HG03097 (cell line): ENCODE data around the gene SUN1.

Source experiments
- ATAC-seq: cut with Tn5 transposase; IDR thresholded peaks from one replicate; pipeline ENCODE4 v1.9.1; 2021; ENCODE audit not compliant: unreplicated experiment, low FRiP score

SUN1 gene

DNA sequence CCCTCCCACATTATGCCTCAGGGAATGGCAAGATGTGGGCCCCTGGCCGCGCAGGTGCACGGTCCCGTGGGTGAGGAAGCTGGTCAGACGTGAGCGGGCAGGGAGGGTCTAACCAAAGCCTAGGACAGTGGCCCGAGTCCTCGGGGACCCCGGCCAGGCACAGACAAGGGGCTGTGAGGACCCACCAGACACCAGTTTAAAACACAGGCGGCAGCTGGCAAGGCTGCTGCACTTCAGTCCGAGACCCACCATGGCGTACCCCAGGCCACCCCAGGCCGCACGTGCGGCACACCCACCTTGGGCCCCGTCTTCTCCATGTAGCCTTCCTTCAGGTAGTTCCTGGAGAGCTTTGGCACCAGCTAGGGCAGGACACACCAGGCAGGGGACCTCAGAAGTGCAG, 67.5 kb downstream of the SUN1 start:
- ATAC-seq = no peak

DNA sequence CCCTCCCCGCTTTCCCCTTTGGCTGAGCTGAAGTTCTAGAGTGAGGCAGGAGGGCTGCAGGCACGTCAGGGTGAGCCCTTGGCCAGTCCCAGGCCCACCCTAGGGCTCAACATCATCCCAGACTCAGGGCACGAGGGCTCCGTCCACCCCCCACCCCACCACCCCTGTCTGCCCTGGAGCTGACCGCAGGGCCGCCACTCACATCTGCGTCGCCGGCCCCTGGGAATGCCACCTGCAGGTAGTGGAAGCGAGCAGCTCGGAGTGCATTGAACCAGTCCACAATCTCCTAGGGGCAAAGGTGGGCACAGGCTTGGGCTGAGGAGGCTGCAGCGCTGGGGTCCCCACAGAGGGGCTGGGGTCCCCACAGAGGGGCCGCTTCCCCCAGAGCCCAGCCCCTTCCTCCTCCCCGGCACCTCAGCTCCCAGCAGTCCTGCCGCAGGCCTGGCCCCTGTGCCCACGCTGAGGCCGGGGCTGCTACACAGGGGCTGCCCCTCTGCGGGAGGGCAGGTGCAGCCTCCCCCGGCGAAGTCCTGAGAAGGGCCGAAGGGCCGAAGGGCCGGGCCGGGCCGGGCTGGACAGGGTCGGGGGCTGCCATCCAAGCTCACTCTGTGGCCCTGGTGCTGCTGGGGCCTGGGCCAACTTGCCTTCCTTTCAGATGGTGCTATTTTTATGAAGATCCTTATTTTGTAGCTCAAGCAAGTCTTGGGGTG, 68.2 kb downstream of the SUN1 start:
- ATAC-seq = no peak

GRCh38 chr7:901041-901387, 68.7 kb downstream of the SUN1 start:
- ATAC-seq = no peak

- no peak for ATAC-seq
Observed at GRCh38 chr7:901388-902154, 69.3 kb downstream of the SUN1 start.

GRCh38 chr7:902996-903395, 70.7 kb downstream of the SUN1 start:
- ATAC-seq = no peak

GRCh38 chr7:903921-904755, 71.9 kb downstream of the SUN1 start:
- no peak for ATAC-seq

DNA sequence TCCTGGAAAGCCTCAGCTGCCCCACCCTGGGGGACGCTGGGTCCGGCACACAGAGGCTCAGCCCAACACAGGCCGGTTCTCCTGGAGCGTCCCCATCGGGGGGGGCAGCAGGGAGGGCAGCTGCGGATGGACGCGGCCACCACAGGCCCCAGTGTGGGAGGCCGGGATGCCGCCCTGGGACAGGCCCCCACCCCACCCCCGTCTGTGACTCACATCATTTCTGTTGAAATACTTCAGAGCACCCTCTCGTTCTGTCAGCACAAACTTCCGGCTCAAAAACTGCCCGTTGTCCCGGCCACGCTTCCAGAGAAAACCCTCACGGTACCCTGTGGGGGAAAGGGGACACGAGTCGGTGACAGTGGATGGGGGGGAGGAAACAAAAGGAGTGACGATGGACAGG, 72.6 kb downstream of the SUN1 start:
- no peak for ATAC-seq

DNA sequence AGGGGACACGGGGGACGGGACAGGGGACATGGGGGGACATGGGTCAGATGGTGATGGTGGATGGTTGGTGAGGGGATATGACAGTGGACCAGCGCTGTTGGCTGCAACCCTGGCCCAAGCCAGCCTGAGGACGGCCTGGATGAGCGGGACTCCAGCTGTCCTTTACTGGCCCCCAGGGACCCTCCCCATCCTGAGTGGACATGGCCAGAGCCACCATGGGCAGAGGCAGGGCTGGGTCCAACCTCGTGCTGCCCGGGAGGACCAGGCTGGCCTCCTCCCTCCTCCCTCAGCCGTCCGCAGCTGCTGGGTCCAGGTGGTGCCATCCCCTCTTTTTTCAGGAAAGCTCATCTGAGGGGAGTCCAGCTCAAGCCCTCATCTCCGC, 74.5 kb downstream of the SUN1 start:
- ATAC-seq = no peak

DNA sequence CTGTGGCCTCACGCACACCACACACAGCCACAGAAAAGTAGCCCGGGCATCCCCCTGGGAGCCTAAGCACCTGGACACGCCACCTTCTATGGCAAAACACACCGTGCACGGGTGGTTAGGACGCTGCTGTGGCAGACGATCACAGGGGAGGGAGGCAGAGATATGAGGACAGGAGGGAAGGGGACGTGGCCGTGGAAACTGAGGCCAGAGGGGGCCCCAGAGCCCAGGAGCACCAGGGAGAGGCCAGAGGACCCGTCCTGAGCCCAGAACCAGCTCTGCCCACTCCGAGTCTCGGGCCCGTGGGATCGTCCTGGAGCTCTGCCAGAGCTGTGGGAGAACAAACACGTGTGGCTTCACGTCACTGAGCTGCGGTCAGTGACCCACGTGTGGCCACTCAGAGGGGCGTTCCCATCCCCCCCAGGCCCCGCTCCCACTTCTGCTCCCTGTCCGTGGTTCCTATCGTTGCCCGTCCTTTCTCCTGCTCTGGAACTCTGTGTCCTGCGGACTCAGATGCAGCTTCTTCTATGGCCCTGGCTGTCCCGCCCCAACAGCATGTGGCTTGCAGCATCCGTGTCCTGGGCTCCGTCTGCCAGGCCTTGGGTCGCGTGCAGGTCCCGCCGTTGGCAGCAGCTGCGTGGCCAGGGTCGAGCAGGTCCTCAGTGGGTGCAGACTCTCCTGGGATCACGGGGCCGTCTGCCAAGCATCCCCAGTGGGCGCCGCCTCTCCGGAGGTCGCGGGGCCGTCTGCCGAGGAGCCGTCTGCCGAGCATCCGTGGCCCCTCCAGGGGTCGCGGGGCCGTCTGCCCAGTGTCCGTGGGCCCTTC, 75.1 kb downstream of the SUN1 start:
- no peak for ATAC-seq

DNA sequence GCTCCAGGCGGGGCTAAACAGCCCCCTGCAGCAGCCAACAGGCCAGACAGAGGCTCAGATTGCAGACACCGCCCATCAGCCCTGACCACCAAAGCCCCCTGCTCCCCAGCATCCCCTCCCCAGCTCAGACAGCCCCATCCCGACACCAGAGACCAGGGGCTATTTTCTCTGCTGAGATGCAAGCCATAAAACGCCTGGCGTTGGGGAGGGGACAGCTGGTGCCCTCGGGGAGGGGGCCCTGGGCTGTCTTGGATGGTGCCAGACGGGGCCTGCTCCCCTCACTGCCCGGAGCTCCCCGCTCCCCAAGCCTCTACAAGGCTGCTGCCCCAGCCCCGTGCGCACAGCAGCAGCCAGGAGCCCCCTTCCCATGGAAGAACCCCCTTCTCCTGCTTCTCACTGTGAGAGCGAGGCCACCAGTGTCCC, 75.9 kb downstream of the SUN1 start:
- no peak for ATAC-seq

DNA sequence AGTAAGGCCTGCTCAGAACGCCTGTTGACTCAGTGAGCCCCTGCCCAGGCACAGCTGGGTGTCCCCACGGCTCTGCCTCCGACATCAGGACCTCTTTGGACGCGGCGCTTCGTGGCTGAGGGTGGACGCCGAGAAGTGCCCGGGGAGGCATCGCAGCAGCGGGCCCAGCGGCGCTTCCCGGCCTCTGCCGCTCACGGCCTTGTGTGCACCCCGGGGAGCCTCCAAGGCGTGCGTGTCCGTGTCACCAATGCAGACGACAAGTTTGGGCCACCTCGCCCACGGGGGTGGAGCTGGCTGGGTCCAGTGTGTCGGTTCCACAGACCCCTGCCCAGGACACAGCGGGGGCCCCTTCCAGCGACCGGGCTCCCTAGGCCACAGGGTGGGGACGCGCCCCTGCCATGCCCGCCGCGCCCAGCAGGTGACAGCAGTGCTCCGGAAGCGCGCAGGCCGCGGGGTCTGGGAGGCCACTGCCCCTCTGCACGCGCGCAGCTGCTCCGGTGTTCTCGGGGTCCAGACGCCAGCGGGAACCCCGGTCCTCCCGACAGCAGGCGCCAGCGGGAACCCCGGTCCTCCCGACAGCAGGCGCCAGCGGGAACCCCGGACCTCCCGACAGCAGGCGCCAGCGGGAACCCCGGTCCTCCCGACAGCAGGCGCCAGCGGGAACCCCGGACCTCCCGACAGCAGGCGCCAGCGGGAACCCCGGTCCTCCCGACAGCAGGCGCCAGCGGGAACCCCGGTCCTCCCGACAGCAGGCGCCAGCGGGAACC, 76.5 kb downstream of the SUN1 start:
- ATAC-seq = peak; percentile 62

GRCh38 chr7:909358-910329, 77.4 kb downstream of the SUN1 start:
- no peak for ATAC-seq

DNA sequence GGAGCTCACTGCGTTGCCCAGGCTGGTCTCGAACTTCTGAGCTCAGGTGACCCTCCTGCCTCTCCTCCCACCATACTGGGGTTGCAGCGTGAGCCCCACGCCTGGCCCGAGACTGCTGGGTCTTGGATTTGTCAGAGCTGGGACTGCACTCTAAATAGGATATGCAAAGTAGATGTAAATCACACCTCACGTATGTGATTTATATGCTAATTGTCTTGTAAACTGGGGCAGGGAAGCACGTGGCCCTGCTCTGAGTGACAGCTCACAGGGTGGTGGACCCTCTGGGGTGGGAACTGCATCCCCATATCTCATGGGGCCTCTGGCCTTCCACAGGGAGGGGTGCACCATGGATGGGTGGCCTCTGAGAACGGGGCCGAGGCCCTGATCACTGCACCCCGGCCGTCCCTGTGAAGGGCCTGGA, 78.2 kb downstream of the SUN1 start:
- no peak for ATAC-seq

DNA sequence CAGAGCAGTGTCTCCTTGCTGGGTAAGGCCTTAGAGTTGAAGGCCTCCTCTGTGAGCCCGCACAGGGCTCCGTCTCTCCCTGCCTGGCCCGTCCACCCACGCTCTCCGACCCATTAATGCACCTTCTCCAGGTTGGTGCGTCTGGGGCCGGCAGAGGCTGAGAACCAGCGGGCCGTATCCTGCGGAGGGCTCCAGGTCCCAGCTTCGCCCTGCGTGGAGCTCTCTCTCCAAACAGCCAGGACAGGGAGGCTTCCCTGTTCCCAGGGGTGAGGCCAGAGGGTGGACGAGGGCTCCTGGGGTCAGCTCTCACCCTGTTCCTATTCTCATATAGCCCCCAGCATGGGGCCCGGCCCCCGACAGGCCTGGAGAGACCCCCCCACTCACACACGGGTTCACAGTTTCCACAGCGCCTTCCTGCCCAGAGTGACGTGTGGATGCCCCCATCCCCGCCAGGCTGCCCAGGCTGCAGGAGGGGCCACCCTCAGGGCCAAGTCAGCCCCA, 78.7 kb downstream of the SUN1 start:
- ATAC-seq = no peak

- ATAC-seq = no peak
Observed at GRCh38 chr7:911791-912480, 79.7 kb downstream of the SUN1 start.

DNA sequence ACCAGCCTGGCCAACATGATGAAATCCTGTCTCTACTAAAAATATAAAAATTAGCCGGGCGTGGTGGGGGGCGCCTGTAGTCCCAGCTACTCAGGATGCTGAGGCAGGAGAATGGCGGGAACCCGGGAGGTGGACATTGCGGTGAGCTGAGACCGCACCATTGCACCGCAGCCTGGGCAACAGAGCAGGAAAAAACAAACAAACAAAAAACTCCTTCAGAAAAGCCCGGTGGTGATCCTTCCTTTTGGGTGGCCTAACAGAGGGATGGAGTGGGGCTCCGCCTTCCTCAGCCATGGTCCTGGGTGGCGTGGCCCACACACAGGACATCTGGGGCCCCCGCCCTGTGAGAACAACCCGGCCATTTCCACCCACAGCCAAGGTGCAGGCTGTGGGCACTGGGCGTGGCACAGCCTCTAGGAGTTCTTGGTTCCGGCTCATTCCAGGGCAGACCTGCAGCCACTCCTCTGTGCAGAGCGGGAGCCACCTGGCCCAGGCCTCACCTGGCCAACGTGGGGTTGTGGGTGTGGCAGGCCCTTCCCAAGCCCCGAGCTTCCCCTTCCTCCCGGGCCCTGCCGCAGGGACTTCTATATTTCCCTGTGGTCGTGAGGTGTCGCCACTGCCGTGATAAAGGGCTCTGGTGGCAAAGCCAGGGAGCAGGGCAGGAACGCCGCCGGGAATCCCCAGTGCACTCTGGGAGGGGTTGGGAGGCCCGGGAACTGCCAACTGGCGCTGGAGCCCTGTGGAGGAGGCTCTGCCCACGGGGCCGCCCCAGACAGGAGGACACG, 81.7 kb downstream of the SUN1 start:
- ATAC-seq = no peak

- ATAC-seq = no peak
Observed at GRCh38 chr7:914521-915194, 82.4 kb downstream of the SUN1 start.
